ACC112 (cell line): ENCODE results near the gene IFNA2.
A peak's percentile ranks its signal among the peaks of the same experiment; 100 is the strongest.

Experiments
- H2AFZ ChIP-seq: fragments of 200-600 bp; sonication (generic); one replicate; pipeline ENCODE4 v1.6.0; 2017; ENCODE audit warnings: antibody characterized with exemption, low read length; ENCODE audit not compliant: unreplicated experiment
- H3K27ac ChIP-seq: fragments of 200-600 bp; sonication (generic); 2 replicates; pipeline ENCODE4 v1.5.1; 2014; ENCODE audit warnings: low read depth, mild to moderate bottlenecking, antibody characterized with exemption, low read length, moderate library complexity
- H3K27me3 ChIP-seq: fragments of 200-600 bp; sonication (generic); 2 replicates; pipeline ENCODE4 v1.6.1; 2014; ENCODE audit warnings: mild to moderate bottlenecking, antibody characterized with exemption, low read length, moderate library complexity, mixed read lengths; ENCODE audit not compliant: insufficient read depth
- H3K36me3 ChIP-seq: fragments of 200-600 bp; sonication (generic); 2 replicates; pipeline ENCODE4 v1.6.1; 2016; ENCODE audit warnings: mild to moderate bottlenecking, antibody characterized with exemption, low read length, moderate library complexity, mixed read lengths; ENCODE audit not compliant: insufficient read depth
- H3K4me1 ChIP-seq: fragments of 200-600 bp; sonication (generic); one replicate; pipeline ENCODE4 v1.6.1; 2016; ENCODE audit warnings: low read length, mixed read lengths; ENCODE audit not compliant: insufficient read depth, unreplicated experiment, control insufficient read depth
- H3K4me3 ChIP-seq: fragments of 200-600 bp; sonication (generic); 2 replicates; pipeline ENCODE4 v1.5.1; 2014; ENCODE audit warnings: mild to moderate bottlenecking, low read depth, low read length
- H3K79me2 ChIP-seq: fragments of 200-600 bp; sonication (generic); one replicate; pipeline ENCODE4 v1.6.0; 2016; ENCODE audit warnings: low read length; ENCODE audit not compliant: control insufficient read depth, unreplicated experiment, insufficient read depth

Gene IFNA2

GRCh38 chr9:21412107-21412506 lies 26.9 kb upstream of the IFNA2 start:
- Histone ChIP-seq H3K36me3 (no peaks in the 10 kb centered on the region), H3K4me3 (no peak overlapping the region), H3K79me2 (no peaks in the 10 kb centered on the region), H3K4me1 (peaks cover 18% of the 10 kb centered on the region), H2AFZ (no peak overlapping the region), H3K27me3 (no peaks in the 10 kb centered on the region), H3K27ac (no peak overlapping the region)

- Histone ChIP-seq H3K4me1 (no peaks in the 10 kb centered on the region), H3K27ac (no peak within 1 kb of the TSS), H3K79me2 (no peaks in the 10 kb centered on the region), H3K4me3 (no peak within 1 kb of the TSS), H3K27me3 (no peaks in the 10 kb centered on the region), H3K36me3 (no peaks in the 10 kb centered on the region), H2AFZ (no peak within 1 kb of the TSS)
These were observed 23.6 kb upstream of the IFNA2 start, which contains the start of gene IFNA8 for GRCh38 chr9:21408817-21409216. Gene IFNA8 (plus strand): TSS chr9:21409117. CDS start chr9:21409177, 60 bp downstream.

- Histone ChIP-seq H3K36me3 (no peaks in the 10 kb centered on the region), H2AFZ (no peak overlapping the region), H3K4me3 (no peak overlapping the region), H3K4me1 (no peaks in the 10 kb centered on the region), H3K79me2 (no peaks in the 10 kb centered on the region), H3K27ac (no peak overlapping the region), H3K27me3 (peaks cover 9% of the 10 kb centered on the region; the same call in 1 of the 2 replicates)
These were observed 18.9 kb upstream of the IFNA2 start for GRCh38 chr9:21404146-21404545.

- Histone ChIP-seq H2AFZ (peak overlapping the region; percentile 69), H3K27ac (no peak overlapping the region), H3K79me2 (no peaks in the 10 kb centered on the region), H3K4me1 (peaks cover 4% of the 10 kb centered on the region), H3K4me3 (peak overlapping the region; percentile 70), H3K36me3 (no peaks in the 10 kb centered on the region), H3K27me3 (peaks cover 10% of the 10 kb centered on the region; the same call in 1 of the 2 replicates)
These were observed 17.4 kb upstream of the IFNA2 start for GRCh38 chr9:21402386-21403251.

- Histone ChIP-seq H3K36me3 (no peaks in the 10 kb centered on the region), H3K79me2 (no peaks in the 10 kb centered on the region), H3K4me1 (peaks cover 4% of the 10 kb centered on the region), H3K27ac (no peak overlapping the region), H3K27me3 (peaks cover 24% of the 10 kb centered on the region), H3K4me3 (no peak overlapping the region), H2AFZ (no peak overlapping the region)
These were observed 14.8 kb upstream of the IFNA2 start for GRCh38 chr9:21399956-21400355.

- peaks cover 31% of the 10 kb centered on the region for H3K27me3 ChIP-seq
- no peak overlapping the region for H3K4me3 ChIP-seq
- H2AFZ ChIP-seq, result no peak overlapping the region
These were observed 13.8 kb upstream of the IFNA2 start for GRCh38 chr9:21398955-21399489.

GRCh38 chr9:21395778-21396717 lies 10.8 kb upstream of the IFNA2 start:
- H2AFZ ChIP-seq, result peak overlapping the region; percentile 66
- H3K4me3 ChIP-seq, result peak overlapping the region; percentile 85
- H3K27me3 ChIP-seq, result peaks cover 46% of the 10 kb centered on the region
- H3K4me1 ChIP-seq, result peaks cover 4% of the 10 kb centered on the region
- H3K79me2 ChIP-seq, result no peaks in the 10 kb centered on the region
- no peak overlapping the region for H3K27ac ChIP-seq
- H3K36me3 ChIP-seq, result no peaks in the 10 kb centered on the region

More at GRCh38 chr9:21398955-21399489, 13.8 kb upstream of the IFNA2 start:
- no peak overlapping the region for H3K27ac ChIP-seq
- H3K36me3 ChIP-seq, result no peaks in the 10 kb centered on the region
- peaks cover 4% of the 10 kb centered on the region for H3K4me1 ChIP-seq
- H3K79me2 ChIP-seq, result no peaks in the 10 kb centered on the region

- Histone ChIP-seq H3K4me3 (no peak overlapping the region), H3K36me3 (no peaks in the 10 kb centered on the region), H3K27ac (no peak overlapping the region), H3K4me1 (no peaks in the 10 kb centered on the region), H2AFZ (no peak overlapping the region), H3K79me2 (no peaks in the 10 kb centered on the region), H3K27me3 (peaks cover 67% of the 10 kb centered on the region)
These were observed 7.1 kb upstream of the IFNA2 start for GRCh38 chr9:21392270-21392669.

GRCh38 chr9:21383627-21384026 lies 1.6 kb downstream of the IFNA2 start:
- H3K79me2 ChIP-seq, result no peaks in the 10 kb centered on the region
- no peak overlapping the region for H3K4me3 ChIP-seq
- no peaks in the 10 kb centered on the region for H3K36me3 ChIP-seq
- peak overlapping the region; percentile 2 for H2AFZ ChIP-seq
- H3K4me1 ChIP-seq, result peaks cover 9% of the 10 kb centered on the region
- no peak overlapping the region for H3K27ac ChIP-seq
- peaks cover 61% of the 10 kb centered on the region for H3K27me3 ChIP-seq
